ENCODE measurements around the gene EDRF1.

EDRF1 gene

DNA sequence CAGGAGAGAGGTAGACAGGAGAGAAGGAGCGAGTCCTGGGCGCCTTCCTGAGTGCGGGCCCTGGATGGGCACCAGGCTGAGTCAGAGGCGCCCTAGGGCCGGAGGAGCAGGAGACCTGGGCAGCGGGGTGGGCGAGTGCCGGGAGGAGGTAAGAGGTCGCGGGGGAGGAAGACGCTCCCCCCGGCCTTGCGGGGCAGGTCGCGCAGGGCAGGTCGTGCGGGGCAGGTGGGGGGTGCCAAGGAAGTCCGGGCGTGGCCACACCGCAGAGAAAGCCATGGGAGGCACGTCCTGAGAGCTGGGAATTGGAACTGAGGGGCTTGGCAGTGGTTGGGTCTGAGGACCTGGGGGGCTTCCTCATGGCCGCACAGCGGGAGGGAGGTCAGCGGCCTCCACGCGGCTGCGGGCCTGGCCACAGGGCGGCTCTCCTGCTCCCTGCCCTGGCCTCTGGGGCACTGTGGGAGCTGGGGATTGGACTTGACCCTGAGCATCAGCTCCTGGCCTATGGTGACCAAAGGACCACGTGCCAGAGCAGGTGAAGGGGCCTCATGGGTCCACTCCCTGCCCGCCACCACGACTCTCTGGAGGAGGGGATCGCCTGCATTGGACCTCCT lies 55.2 kb downstream of the EDRF1 start:
- Histone ChIP-seq H3K27me3 (ENCODE audit: control insufficient read depth in 1 of 2, insufficient read depth in 2 of 2, low read length in 2 of 2) (no peaks in the 10 kb centered on the region), H3K4me3 (ENCODE audit: low read length in 2 of 2) (no peak overlapping the region), H3K9me3 (ENCODE audit: control insufficient read depth in 2 of 2, low read length in 2 of 2) (peaks cover 0 to 1% of the 10 kb centered on the region in 2 donors), H3K4me1 (ENCODE audit: control insufficient read depth, insufficient read depth, low read length) (no peaks in the 10 kb centered on the region), H3K36me3 (ENCODE audit: control insufficient read depth in 2 of 2, insufficient read depth in 2 of 2, low read length in 2 of 2) (no peaks in the 10 kb centered on the region), H3K9ac (ENCODE audit: low read length in 2 of 2) (no peak overlapping the region), H3K27ac (ENCODE audit: low read length) (no peak overlapping the region)

DNA sequence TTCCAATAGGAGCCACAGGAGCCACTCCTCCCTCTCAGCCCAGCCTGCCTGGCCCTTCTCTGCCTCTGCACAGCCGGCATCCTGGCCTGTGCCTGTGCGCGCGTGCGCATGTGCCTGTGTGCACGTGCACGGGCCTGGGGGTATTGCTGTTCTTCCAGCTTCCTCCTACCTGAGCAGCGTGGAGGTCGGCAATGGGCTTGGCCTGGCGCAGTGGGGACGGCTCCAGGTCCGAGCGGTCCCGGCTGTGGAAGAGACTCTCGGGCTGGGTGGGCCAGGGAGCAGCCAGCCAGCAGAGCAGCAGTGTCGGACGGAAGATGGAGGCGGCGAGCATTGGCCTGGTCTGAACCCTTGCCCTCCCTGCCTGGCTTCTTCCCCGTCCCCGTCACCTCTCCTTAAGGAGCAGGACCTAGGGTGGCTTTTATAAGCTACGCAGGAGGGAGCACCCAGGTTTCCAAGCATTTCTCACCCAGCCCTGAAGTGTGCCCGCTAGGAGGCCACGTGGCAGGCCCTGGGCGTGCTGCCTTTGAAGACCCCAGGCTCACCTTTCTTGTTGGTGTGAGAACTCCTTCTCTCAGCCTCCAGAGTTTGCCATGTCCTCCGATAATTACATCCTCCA lies 56.1 kb downstream of the EDRF1 start, which contains the start of gene MMP21:
Gene MMP21 (minus strand): TSS at position 331 of the 616 bp plus-strand sequence. CDS start 0 bp downstream, at position 331.
- Histone ChIP-seq H3K27ac (ENCODE audit: low read length) (no peak within 1 kb of the TSS), H3K9me3 (ENCODE audit: control insufficient read depth in 2 of 2, low read length in 2 of 2) (peaks cover 0 to 3% of the 10 kb centered on the region in 2 donors), H3K9ac (ENCODE audit: low read length in 2 of 2) (no peak within 1 kb of the TSS), H3K27me3 (ENCODE audit: control insufficient read depth in 1 of 2, insufficient read depth in 2 of 2, low read length in 2 of 2) (no peaks in the 10 kb centered on the region), H3K36me3 (ENCODE audit: control insufficient read depth in 2 of 2, insufficient read depth in 2 of 2, low read length in 2 of 2) (no peaks in the 10 kb centered on the region), H3K4me1 (ENCODE audit: control insufficient read depth, insufficient read depth, low read length) (no peaks in the 10 kb centered on the region), H3K4me3 (ENCODE audit: low read length in 2 of 2) (no peak within 1 kb of the TSS)

GRCh38 chr10:125777806-125778205 lies 58.3 kb downstream of the EDRF1 start:
- H3K9ac ChIP-seq (ENCODE audit: low read length in 2 of 2) = no peak overlapping the region
- H3K27me3 ChIP-seq (ENCODE audit: control insufficient read depth in 1 of 2, insufficient read depth in 2 of 2, low read length in 2 of 2) = no peaks in the 10 kb centered on the region
- no peak overlapping the region for H3K27ac ChIP-seq (ENCODE audit: low read length)

DNA sequence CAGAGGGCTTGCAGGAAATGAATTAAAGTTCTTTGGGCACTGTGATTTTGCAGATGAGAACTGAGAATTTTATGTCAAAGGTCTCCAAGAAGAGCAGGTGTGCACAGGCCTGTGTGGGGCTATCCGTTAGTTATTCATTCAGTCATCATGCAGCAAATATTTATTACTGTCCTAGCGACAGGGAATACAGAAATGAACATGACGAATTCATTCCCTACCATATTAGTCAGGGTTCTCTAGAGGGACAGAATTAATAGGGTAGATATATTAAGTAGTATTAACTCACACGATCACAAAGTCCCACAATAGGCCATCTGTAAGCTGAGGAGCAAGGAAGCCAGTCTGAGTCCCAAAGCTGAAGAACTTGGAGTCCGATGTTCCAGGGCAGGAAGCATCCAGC lies 59.0 kb downstream of the EDRF1 start:
- Histone ChIP-seq H3K4me1 (ENCODE audit: control insufficient read depth, insufficient read depth, low read length) (no peaks in the 10 kb centered on the region), H3K27me3 (ENCODE audit: control insufficient read depth in 1 of 2, insufficient read depth in 2 of 2, low read length in 2 of 2) (no peaks in the 10 kb centered on the region), H3K27ac (ENCODE audit: low read length) (no peak overlapping the region), H3K9me3 (ENCODE audit: control insufficient read depth in 2 of 2, low read length in 2 of 2) (peaks cover 0 to 3% of the 10 kb centered on the region in 2 donors), H3K36me3 (ENCODE audit: control insufficient read depth in 2 of 2, insufficient read depth in 2 of 2, low read length in 2 of 2) (no peaks in the 10 kb centered on the region), H3K4me3 (ENCODE audit: low read length in 2 of 2) (no peak overlapping the region), H3K9ac (ENCODE audit: low read length in 2 of 2) (no peak overlapping the region)

More at GRCh38 chr10:125777806-125778205, 58.3 kb downstream of the EDRF1 start:
- H3K4me3 ChIP-seq (ENCODE audit: low read length in 2 of 2) = no peak overlapping the region
- no peaks in the 10 kb centered on the region for H3K4me1 ChIP-seq (ENCODE audit: control insufficient read depth, insufficient read depth, low read length)
- H3K9me3 ChIP-seq (ENCODE audit: control insufficient read depth in 2 of 2, low read length in 2 of 2) = peaks cover 0 to 3% of the 10 kb centered on the region in 2 donors
- no peaks in the 10 kb centered on the region for H3K36me3 ChIP-seq (ENCODE audit: control insufficient read depth in 2 of 2, insufficient read depth in 2 of 2, low read length in 2 of 2)

DNA sequence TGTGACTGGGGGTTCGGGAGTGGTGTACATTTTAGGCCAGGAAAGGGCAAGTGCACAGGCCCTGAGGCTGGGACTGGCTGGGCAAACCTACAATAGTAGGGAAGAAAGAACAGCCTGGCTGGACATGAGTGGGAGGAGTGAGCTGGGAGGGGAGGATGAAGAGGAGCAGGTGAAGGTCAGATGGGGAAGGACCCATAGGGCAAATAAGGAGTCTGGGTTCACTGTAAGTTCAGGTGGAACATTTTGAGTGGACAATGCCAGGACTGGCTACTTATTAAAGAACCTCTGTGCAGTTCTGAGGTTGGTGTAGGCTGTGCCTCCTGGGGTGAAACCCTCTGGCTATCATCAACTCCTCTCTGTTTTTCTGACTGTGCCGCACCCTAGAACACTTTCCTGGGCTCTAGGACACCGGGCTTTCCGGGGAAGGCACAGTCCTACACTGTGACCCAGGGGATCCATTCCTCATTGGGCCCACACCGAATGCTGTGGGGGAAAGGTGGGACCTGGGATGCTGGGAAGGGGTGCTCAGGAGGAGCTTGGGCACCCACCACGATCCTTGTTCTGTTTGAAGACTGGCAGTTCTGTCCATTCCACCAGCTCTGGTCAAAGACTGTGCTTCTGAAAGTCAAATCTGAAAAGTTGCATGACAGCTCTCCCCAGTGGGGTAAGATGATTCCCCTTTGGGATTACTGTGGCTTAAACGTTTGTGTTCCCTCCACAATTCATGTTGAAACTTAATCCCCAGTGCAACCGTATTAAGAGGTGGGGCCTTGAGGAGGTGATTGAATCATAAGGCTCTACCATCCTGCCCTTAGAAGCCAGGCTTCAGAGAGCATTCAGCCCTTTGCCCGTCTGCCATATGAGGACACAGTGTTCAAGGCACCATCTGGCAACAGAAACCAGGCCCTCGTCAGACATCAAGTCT lies 60.2 kb downstream of the EDRF1 start:
- no peaks in the 10 kb centered on the region for H3K36me3 ChIP-seq (ENCODE audit: control insufficient read depth in 2 of 2, insufficient read depth in 2 of 2, low read length in 2 of 2)
- no peaks in the 10 kb centered on the region for H3K4me1 ChIP-seq (ENCODE audit: control insufficient read depth, insufficient read depth, low read length)
- H3K9me3 ChIP-seq (ENCODE audit: control insufficient read depth in 2 of 2, low read length in 2 of 2) = peaks cover 0 to 3% of the 10 kb centered on the region in 2 donors
- no peaks in the 10 kb centered on the region for H3K27me3 ChIP-seq (ENCODE audit: control insufficient read depth in 1 of 2, insufficient read depth in 2 of 2, low read length in 2 of 2)
- no peak overlapping the region for H3K27ac ChIP-seq (ENCODE audit: low read length)
- no peak overlapping the region for H3K4me3 ChIP-seq (ENCODE audit: low read length in 2 of 2)
- H3K9ac ChIP-seq (ENCODE audit: low read length in 2 of 2) = no peak overlapping the region

GRCh38 chr10:125781374-125781773 lies 61.9 kb downstream of the EDRF1 start:
- Histone ChIP-seq H3K4me1 (ENCODE audit: control insufficient read depth, insufficient read depth, low read length) (no peaks in the 10 kb centered on the region), H3K4me3 (ENCODE audit: low read length in 2 of 2) (no peak overlapping the region), H3K9me3 (ENCODE audit: control insufficient read depth in 2 of 2, low read length in 2 of 2) (peaks cover 0 to 3% of the 10 kb centered on the region in 2 donors), H3K27ac (ENCODE audit: low read length) (no peak overlapping the region), H3K27me3 (ENCODE audit: control insufficient read depth in 1 of 2, insufficient read depth in 2 of 2, low read length in 2 of 2) (no peaks in the 10 kb centered on the region), H3K9ac (ENCODE audit: low read length in 2 of 2) (no peak overlapping the region), H3K36me3 (ENCODE audit: control insufficient read depth in 2 of 2, insufficient read depth in 2 of 2, low read length in 2 of 2) (no peaks in the 10 kb centered on the region)

- no peak overlapping the region for H3K9ac ChIP-seq (ENCODE audit: low read length in 2 of 2)
- no peak overlapping the region for H3K4me3 ChIP-seq (ENCODE audit: low read length in 2 of 2)
- H3K9me3 ChIP-seq (ENCODE audit: control insufficient read depth in 2 of 2, low read length in 2 of 2) = peaks cover 0 to 3% of the 10 kb centered on the region in 2 donors
These were observed 62.5 kb downstream of the EDRF1 start for GRCh38 chr10:125782054-125782453.

GRCh38 chr10:125782616-125783015 lies 63.1 kb downstream of the EDRF1 start:
- Histone ChIP-seq H3K9me3 (ENCODE audit: control insufficient read depth in 2 of 2, low read length in 2 of 2) (peaks cover 0 to 3% of the 10 kb centered on the region in 2 donors), H3K9ac (ENCODE audit: low read length in 2 of 2) (no peak overlapping the region), H3K4me3 (ENCODE audit: low read length in 2 of 2) (no peak overlapping the region), H3K4me1 (ENCODE audit: control insufficient read depth, insufficient read depth, low read length) (no peaks in the 10 kb centered on the region), H3K36me3 (ENCODE audit: control insufficient read depth in 2 of 2, insufficient read depth in 2 of 2, low read length in 2 of 2) (no peaks in the 10 kb centered on the region), H3K27me3 (ENCODE audit: control insufficient read depth in 1 of 2, insufficient read depth in 2 of 2, low read length in 2 of 2) (no peaks in the 10 kb centered on the region), H3K27ac (ENCODE audit: low read length) (no peak overlapping the region)

More at GRCh38 chr10:125782054-125782453, 62.5 kb downstream of the EDRF1 start:
- H3K36me3 ChIP-seq (ENCODE audit: control insufficient read depth in 2 of 2, insufficient read depth in 2 of 2, low read length in 2 of 2) = no peaks in the 10 kb centered on the region
- no peaks in the 10 kb centered on the region for H3K27me3 ChIP-seq (ENCODE audit: control insufficient read depth in 1 of 2, insufficient read depth in 2 of 2, low read length in 2 of 2)
- H3K4me1 ChIP-seq (ENCODE audit: control insufficient read depth, insufficient read depth, low read length) = no peaks in the 10 kb centered on the region
- no peak overlapping the region for H3K27ac ChIP-seq (ENCODE audit: low read length)

DNA sequence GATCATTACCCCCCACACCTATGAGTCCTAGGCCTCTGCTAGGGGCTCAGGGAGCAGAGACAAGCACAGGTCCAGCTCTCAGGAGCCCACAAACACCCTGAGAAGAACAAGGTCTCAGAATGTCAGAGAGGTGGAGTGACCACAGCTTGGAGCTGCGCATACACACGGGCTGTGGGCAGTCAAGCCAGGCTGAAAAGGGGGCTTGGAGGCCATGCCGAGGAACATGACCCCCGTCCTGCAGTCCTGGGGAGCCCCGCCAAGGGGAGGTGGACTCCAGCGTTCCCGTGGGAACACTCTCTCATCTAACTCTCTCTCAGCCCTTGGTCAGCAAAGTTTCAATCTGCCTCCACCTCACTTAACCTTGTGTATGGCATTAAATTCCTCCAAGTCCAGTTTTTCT lies 63.9 kb downstream of the EDRF1 start:
- no peaks in the 10 kb centered on the region for H3K27me3 ChIP-seq (ENCODE audit: control insufficient read depth in 1 of 2, insufficient read depth in 2 of 2, low read length in 2 of 2)
- H3K9me3 ChIP-seq (ENCODE audit: control insufficient read depth in 2 of 2, low read length in 2 of 2) = peaks cover 0 to 3% of the 10 kb centered on the region in 2 donors
- H3K9ac ChIP-seq (ENCODE audit: low read length in 2 of 2) = no peak overlapping the region
- H3K27ac ChIP-seq (ENCODE audit: low read length) = no peak overlapping the region
- no peaks in the 10 kb centered on the region for H3K4me1 ChIP-seq (ENCODE audit: control insufficient read depth, insufficient read depth, low read length)
- peaks cover 0 to 5% of the 10 kb centered on the region in 2 donors for H3K36me3 ChIP-seq (ENCODE audit: control insufficient read depth in 2 of 2, insufficient read depth in 2 of 2, low read length in 2 of 2)
- no peak overlapping the region for H3K4me3 ChIP-seq (ENCODE audit: low read length in 2 of 2)

DNA sequence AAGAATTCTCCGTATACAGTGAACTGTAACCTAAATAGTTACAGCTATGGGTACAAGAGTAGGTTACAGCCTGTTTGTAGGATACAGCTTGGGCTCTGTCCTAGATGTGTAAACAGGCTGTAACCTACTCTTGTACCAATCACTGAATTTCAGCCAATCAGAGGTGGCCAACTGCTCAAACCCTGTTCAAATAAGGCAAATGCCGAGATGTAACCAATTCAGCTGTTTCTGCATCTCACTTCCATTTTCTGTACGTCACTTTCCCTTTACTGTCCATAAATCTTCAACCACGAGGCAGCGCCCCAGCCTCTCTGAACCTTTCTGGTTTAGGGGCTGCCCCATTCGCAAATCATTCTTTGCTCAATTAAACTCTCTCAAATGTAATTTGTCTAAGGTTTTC lies 64.4 kb downstream of the EDRF1 start:
- H3K27me3 ChIP-seq (ENCODE audit: control insufficient read depth in 1 of 2, insufficient read depth in 2 of 2, low read length in 2 of 2) = no peaks in the 10 kb centered on the region
- H3K9me3 ChIP-seq (ENCODE audit: control insufficient read depth in 2 of 2, low read length in 2 of 2) = peaks cover 0 to 3% of the 10 kb centered on the region in 2 donors
- H3K27ac ChIP-seq (ENCODE audit: low read length) = no peak overlapping the region
- no peaks in the 10 kb centered on the region for H3K4me1 ChIP-seq (ENCODE audit: control insufficient read depth, insufficient read depth, low read length)
- no peak overlapping the region for H3K9ac ChIP-seq (ENCODE audit: low read length in 2 of 2)
- H3K4me3 ChIP-seq (ENCODE audit: low read length in 2 of 2) = no peak overlapping the region
- peaks cover 0 to 8% of the 10 kb centered on the region in 2 donors for H3K36me3 ChIP-seq (ENCODE audit: control insufficient read depth in 2 of 2, insufficient read depth in 2 of 2, low read length in 2 of 2)
